HCT116 (cell line): Measurements from ENCODE around the gene TBX15. TPM values are rescaled to one million over a fixed set of nuclear protein-coding genes. Genes with fewer than 3 reads are reported as not detected.

Experiments
- ATAC-seq: fragments of 200-7000 bp; cut with Tn5 transposase; 2 replicates; pipeline ENCODE4 v1.9.1; 2020; ENCODE audit warnings: mild to moderate bottlenecking, moderate library complexity
- BruUV-seq: library from RNA; stranded (reverse); fragments of 400-500 nt; replicated peaks from 2 replicates; lab custom pipeline; 2021; lab: Mats Ljungman, UMichigan
- CTCF ChIA-PET: fragments of 300-600 bp; sonication (Branson Sonifier 250); formaldehyde crosslinking; loops from one replicate; lab custom pipeline; 2021; ENCODE audit warnings: antibody characterized with exemption; lab: Charles Lee
- POLR2A ChIA-PET: fragments of 300-600, 350-600 bp; sonication (Branson Sonifier 250); formaldehyde crosslinking; loops from one replicate; lab custom pipeline; 2021; ENCODE audit warnings: antibody characterized with exemption; lab: Charles Lee
- RAD21 ChIA-PET, 2 experiments: fragments of 300-600 bp; sonication (Branson Sonifier 250); formaldehyde crosslinking; loops; one replicate each; lab custom pipeline; 2023; ENCODE audit warnings: low total read pairs in 2 of 2; ENCODE audit not compliant: uncharacterized antibody in 2 of 2, unreplicated experiment in 2 of 2, low non-redundant PET in 1 of 2; lab: Charles Lee
- DNase-seq: peaks from one replicate; pipeline ENCODE4 v3.0.0-alpha.2; 2010; ENCODE audit warnings: low read depth, low spot score
- H2AFZ ChIP-seq: fragments of 200-600 bp; shearing (Covaris generic), sonication (generic); 2 replicates; pipeline ENCODE4 v1.6.1; 2017; ENCODE audit warnings: low read depth, mixed run types, mixed read lengths, antibody characterized with exemption, low read length; ENCODE audit not compliant: poor library complexity, severe bottlenecking
- H3K27ac ChIP-seq: 2 replicates; pipeline ENCODE4 v1.5.1; 2012; ENCODE audit warnings: low read depth, low read length
- H3K27me3 ChIP-seq: fragments of 200-600 bp; sonication (generic); 2 replicates; pipeline ENCODE4 v1.6.1; 2016; ENCODE audit warnings: mixed run types, low read length, mixed read lengths; ENCODE audit not compliant: insufficient read depth
- H3K36me3 ChIP-seq, 2 experiments: fragments of 200-500 bp in 1 of 2; fragments of 200-600 bp in 1 of 2; sonication (Bioruptor generic) in 1 of 2; sonication (generic) in 1 of 2; 2 replicates each; pipeline versions ENCODE4 v1.5.1 to v1.6.1; 2014 to 2016; ENCODE audit warnings: low read length in 2 of 2, inconsistent platforms in 1 of 2, mixed read lengths in 1 of 2, mixed run types in 1 of 2; ENCODE audit not compliant: insufficient read depth in 2 of 2, control insufficient read depth in 1 of 2
- H3K4me1 ChIP-seq, 2 experiments: fragments of 200-600 bp in 1 of 2; sonication (generic) in 1 of 2; 2 replicates each; pipeline versions ENCODE4 v1.5.1 to v1.6.1; 2012 to 2017; ENCODE audit warnings: low read length in 2 of 2, inconsistent platforms in 1 of 2, mild to moderate bottlenecking in 1 of 2, mixed read lengths in 1 of 2, mixed run types in 1 of 2, moderate library complexity in 1 of 2; ENCODE audit not compliant: insufficient read depth in 2 of 2, control insufficient read depth in 1 of 2
- H3K4me2 ChIP-seq: fragments of 200-600 bp; sonication (generic); 2 replicates; pipeline ENCODE4 v1.6.1; 2017; ENCODE audit warnings: mixed run types, low read length, mixed read lengths
- H3K4me3 ChIP-seq, 2 experiments: fragments of 200-600 bp in 1 of 2; sonication (generic) in 1 of 2; replicated peaks in 1 of 2; 2 replicates each; pipeline ENCODE4 v1.5.1; 2011 to 2016; ENCODE audit warnings: low read length in 2 of 2, control low read depth in 1 of 2, low read depth in 1 of 2, mild to moderate bottlenecking in 1 of 2, mixed read lengths in 1 of 2, mixed run types in 1 of 2
- H3K79me2 ChIP-seq: fragments of 200-600 bp; sonication (generic); 2 replicates; pipeline ENCODE4 v1.6.1; 2017; ENCODE audit warnings: mild to moderate bottlenecking, mixed run types, low read length, moderate library complexity, mixed read lengths; ENCODE audit not compliant: insufficient read depth
- H3K9ac ChIP-seq: fragments of 200-600 bp; sonication (generic); 2 replicates; pipeline ENCODE4 v1.6.1; 2016; ENCODE audit warnings: low read length, mixed read lengths
- H3K9me2 ChIP-seq: fragments of 200-600 bp; sonication (generic), shearing (Covaris generic); 2 replicates; pipeline ENCODE4 v1.6.1; 2017; ENCODE audit warnings: mixed run types, mild to moderate bottlenecking, moderate library complexity; ENCODE audit not compliant: insufficient read depth
- H3K9me3 ChIP-seq, 2 experiments: fragments of 200-500 bp in 1 of 2; fragments of 200-600 bp in 1 of 2; sonication (Bioruptor generic) in 1 of 2; sonication (generic) in 1 of 2; 2 replicates each; pipeline ENCODE4 v1.6.1; 2014 to 2017; ENCODE audit warnings: low read length in 2 of 2, mixed read lengths in 2 of 2, inconsistent platforms in 1 of 2, low read depth in 1 of 2, mild to moderate bottlenecking in 1 of 2, mixed run types in 1 of 2, moderate library complexity in 1 of 2; ENCODE audit not compliant: control insufficient read depth in 1 of 2, insufficient read depth in 1 of 2
- H4K20me1 ChIP-seq: fragments of 200-600 bp; sonication (generic), shearing (Covaris generic); 2 replicates; pipeline ENCODE4 v1.6.1; 2017; ENCODE audit warnings: mixed run types, mild to moderate bottlenecking, moderate library complexity; ENCODE audit not compliant: insufficient read depth
- ATF3 ChIP-seq: IDR thresholded peaks from 2 replicates; pipeline ENCODE4 v1.6.1; 2012
- CBX3 ChIP-seq: IDR thresholded peaks from 2 replicates; pipeline ENCODE4 v1.6.1; 2012; ENCODE audit warnings: low read depth
- CEBPB ChIP-seq: IDR thresholded peaks from 2 replicates; pipeline ENCODE4 v1.6.1; 2012; ENCODE audit warnings: low read depth
- EGR1 ChIP-seq: IDR thresholded peaks from 2 replicates; pipeline ENCODE4 v1.6.1; 2012; ENCODE audit warnings: low read depth
- ELF1 ChIP-seq: IDR thresholded peaks from 2 replicates; pipeline ENCODE4 v1.6.1; 2012; ENCODE audit warnings: low read depth, borderline replicate concordance
- EZH2 ChIP-seq: fragments of 200-600 bp; sonication (generic); IDR thresholded peaks from 2 replicates; pipeline ENCODE4 v1.6.1; 2017; ENCODE audit warnings: antibody characterized with exemption, mixed run types
- EZH2phosphoT487 ChIP-seq: fragments of 200-600 bp; IDR thresholded peaks from 2 replicates; pipeline ENCODE4 v1.6.1; 2018; ENCODE audit warnings: antibody characterized with exemption, borderline replicate concordance
- FOSL1 ChIP-seq: IDR thresholded peaks from 2 replicates; pipeline ENCODE4 v1.6.1; 2012; ENCODE audit warnings: low read depth
- MAX ChIP-seq: IDR thresholded peaks from 2 replicates; pipeline ENCODE4 v1.6.1; 2012
- POLR2A ChIP-seq: IDR thresholded peaks from 2 replicates; pipeline ENCODE4 v1.7.0; 2011; ENCODE audit warnings: borderline replicate concordance; ENCODE audit not compliant: insufficient read depth, insufficient read length; ENCODE audit errors: extremely low read depth
- RAD21 ChIP-seq: IDR thresholded peaks from 2 replicates; pipeline ENCODE4 v1.6.1; 2012; ENCODE audit warnings: low read depth, mild to moderate bottlenecking
- REST ChIP-seq: IDR thresholded peaks from 2 replicates; pipeline ENCODE4 v1.6.1; 2012; ENCODE audit warnings: low read depth
- SIN3A ChIP-seq: IDR thresholded peaks from 2 replicates; pipeline ENCODE4 v1.6.1; 2012; ENCODE audit warnings: low read depth
- SP1 ChIP-seq: IDR thresholded peaks from 2 replicates; pipeline ENCODE4 v1.6.1; 2012; ENCODE audit warnings: low read depth
- SRF ChIP-seq: IDR thresholded peaks from 2 replicates; pipeline ENCODE4 v1.6.1; 2012; ENCODE audit warnings: low read depth
- TCF7L2 ChIP-seq: IDR thresholded peaks from 2 replicates; pipeline ENCODE4 v1.7.0; 2011; ENCODE audit warnings: borderline replicate concordance, inconsistent platforms; ENCODE audit not compliant: insufficient read depth, insufficient read length; ENCODE audit errors: extremely low read depth
- ZBTB33 ChIP-seq: IDR thresholded peaks from 2 replicates; pipeline ENCODE4 v1.6.1; 2011; ENCODE audit warnings: mild to moderate bottlenecking, low read length, moderate library complexity; ENCODE audit not compliant: insufficient replicate concordance; ENCODE audit errors: extremely low read depth
- ZFX ChIP-seq: fragments of 450-650 bp; IDR thresholded peaks from 2 replicates; pipeline ENCODE4 v1.6.1; 2017
- intact Hi-C: fragments of 100-400 bp; cut with micrococcal nuclease; formaldehyde crosslinking; loops from 2 replicates; pipeline ENCODE4 v1.10.0; 2022
- total RNA-seq: library from RNA; stranded (reverse); gene quantifications from one replicate; pipeline ENCODE4 v1.2.1, GENCODE V29; 2021; ENCODE audit not compliant: unreplicated experiment

The TBX15 gene
- total RNA-seq, 1 experiment from 2014 or later = not detected

GRCh38 chr1:118937413-118938072, 50.6 kb downstream of the TBX15 start:
- peaks cover 16% of the 10 kb centered on the region for H3K27me3 ChIP-seq
- H3K9me2 ChIP-seq = no peaks in the 10 kb centered on the region
- no peak for TF ChIP-seq ZBTB33
- no peak for TF ChIP-seq RAD21
- no peak for TF ChIP-seq ATF3
- no peak for TF ChIP-seq EZH2
- no peak for TF ChIP-seq MAX
- TF ChIP-seq SRF = no peak
- TF ChIP-seq POLR2A = no peak
- no peak for TF ChIP-seq SP1
- no peak for TF ChIP-seq CEBPB
- TF ChIP-seq FOSL1 = no peak
- TF ChIP-seq EGR1 = no peak
- no peak for TF ChIP-seq SIN3A
- no peak for TF ChIP-seq EZH2phosphoT487
- TF ChIP-seq TCF7L2 = no peak
- no peak for TF ChIP-seq CBX3
- TF ChIP-seq REST = no peak
- TF ChIP-seq ELF1 = no peak
- no peak for TF ChIP-seq ZFX
- CTCF ChIA-PET = no interaction called here
- intact Hi-C loops = no loop called here
- H3K27ac ChIP-seq = no peak overlapping the region
- no peaks in the 10 kb centered on the region for H3K36me3 ChIP-seq
- H3K79me2 ChIP-seq = no peaks in the 10 kb centered on the region
- no peak overlapping the region for H3K9ac ChIP-seq
- DNase-seq = no peak
- POLR2A ChIA-PET = no interaction called here
- no peaks in the 10 kb centered on the region for H4K20me1 ChIP-seq
- no peak overlapping the region for H3K4me2 ChIP-seq
- BruUV-seq = no TSS peak
- no peaks in the 10 kb centered on the region for H3K9me3 ChIP-seq
- H3K4me1 ChIP-seq = no peaks in the 10 kb centered on the region
- no peak overlapping the region for H2AFZ ChIP-seq
- RAD21 ChIA-PET = no interaction called here
- ATAC-seq = no peak
- H3K4me3 ChIP-seq = no peak overlapping the region
